DMS153 treated with DMSO at 0.1 percent for 48 hours (cell line): ENCODE measurements around the gene BMP8A.
"Not testable (repeated sequence)": the region's sequence is repeated elsewhere in the genome, so short reads cannot be mapped to it uniquely, and the experiment has no call there.

Experiments
- DNase-seq: peaks from one replicate; lab custom pipeline; 2025; ENCODE audit not compliant: unreplicated experiment; lab: John Stamatoyannopoulos, UW

BMP8A gene

DNA sequence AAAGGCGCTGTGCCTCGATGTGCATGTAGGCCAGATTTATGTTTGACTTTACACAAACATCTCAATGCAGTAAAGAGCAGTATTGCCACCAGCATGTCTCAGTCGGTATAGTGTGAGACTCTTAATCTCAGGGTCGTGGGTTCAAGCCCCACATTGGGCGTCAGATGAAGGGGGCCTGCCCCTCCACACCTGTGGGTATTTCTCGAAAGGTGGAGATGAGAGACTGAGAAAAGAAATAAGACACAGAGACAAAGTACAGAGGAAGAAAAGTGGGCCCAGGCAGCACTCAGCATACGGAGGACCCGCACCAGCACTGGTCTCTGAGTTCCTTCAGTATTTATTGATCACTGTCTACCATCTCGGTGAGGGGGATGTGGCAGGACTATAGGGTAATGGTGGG is 13.0 kb downstream of the BMP8A start:
- DNase-seq: not testable (repeated sequence)

DNA sequence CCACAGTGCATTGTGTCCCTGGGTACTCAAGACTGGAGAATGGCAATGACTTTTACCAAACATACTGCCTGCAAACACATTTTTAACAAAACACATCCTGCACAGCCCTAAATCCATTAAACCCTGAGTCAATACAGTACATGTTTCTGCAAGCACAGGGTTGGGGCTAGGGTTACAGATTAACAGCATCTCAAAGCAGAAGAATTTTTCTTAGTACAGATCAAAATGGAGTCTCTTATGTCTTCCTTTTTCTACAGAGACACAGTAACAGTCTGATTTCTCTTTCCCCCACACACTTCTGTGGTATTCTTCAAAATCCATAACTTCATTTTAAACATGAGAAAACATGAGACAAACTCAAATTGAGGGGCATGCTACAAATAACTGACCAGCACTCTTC is 13.9 kb downstream of the BMP8A start:
- no peak for DNase-seq

DNA sequence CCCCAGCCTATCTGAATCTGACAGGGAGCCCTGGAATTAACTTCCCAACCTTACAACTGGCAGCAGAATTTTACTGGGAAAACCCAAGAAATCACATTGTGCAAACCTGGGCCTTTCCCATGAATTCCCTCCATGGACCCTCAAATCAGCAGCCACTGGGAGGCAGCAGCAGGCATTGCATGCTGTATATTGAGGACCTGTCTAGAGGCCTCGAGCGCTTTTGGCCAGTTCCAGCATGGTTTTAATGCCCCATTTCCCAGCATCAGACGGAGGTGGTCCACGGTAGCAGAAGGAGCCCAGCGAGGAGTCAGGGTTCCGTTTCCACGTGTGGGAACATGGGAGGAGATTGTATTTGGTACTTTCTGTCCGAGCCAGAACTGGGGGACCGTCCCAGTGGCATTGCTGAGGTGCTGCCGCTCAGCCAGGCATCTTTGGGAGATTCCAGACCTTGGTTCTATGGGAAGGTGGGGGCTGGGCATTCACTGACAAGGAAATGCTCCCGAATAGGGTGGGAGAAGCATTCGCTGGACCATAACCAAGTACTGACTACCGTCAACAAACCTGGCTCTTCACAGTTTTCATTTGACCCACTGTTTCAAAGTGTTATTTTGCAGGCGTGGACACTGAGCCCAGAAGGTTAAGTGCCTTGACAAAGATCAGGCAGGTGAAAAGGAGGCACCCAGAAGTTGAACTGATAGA is 15.9 kb downstream of the BMP8A start:
- DNase-seq: no peak

DNA sequence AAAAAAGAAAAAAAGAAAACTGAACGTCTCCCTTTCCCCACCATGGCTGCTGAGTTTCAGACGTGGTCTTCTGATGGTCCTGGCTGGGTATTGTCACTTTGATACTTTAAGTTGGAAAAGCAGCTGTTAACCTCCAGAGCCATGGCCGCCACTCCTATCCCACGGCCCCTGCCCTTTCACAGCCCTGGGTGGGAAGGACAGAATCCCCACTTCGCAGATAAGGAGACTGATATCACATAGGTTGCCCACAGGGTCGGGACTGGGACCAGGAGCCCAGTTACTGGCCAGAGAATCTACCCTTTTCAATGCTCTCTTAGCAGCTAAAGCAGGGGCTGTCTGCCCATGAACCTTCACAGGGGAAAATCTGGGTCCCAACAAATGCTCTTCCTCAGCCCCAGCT is 16.8 kb downstream of the BMP8A start:
- DNase-seq: no peak

DNA sequence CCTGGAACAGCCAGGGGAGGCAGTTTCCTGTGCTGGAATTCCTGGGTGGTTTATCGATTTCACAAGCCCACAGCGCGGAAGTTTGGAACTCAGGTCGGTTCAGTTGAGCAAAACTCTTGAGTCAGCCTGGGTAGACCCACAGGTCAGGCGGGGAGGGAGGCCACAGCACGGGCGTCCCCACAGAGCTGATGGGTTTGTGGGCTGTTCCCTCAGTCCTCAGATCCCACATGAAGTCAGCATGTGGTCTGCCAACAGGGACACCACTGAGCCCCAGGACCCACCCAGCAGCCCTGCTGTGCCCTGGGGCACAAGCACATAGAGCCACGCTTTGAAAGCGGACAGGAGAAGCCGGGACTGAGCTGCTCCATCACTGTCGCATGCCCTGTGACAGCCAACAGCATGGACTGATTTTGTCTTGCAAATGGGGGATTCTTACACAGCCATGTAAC is 17.4 kb downstream of the BMP8A start:
- DNase-seq: no peak

- no peak for DNase-seq
Observed at GRCh38 chr1:39509360-39510009, 18.0 kb downstream of the BMP8A start.

DNA sequence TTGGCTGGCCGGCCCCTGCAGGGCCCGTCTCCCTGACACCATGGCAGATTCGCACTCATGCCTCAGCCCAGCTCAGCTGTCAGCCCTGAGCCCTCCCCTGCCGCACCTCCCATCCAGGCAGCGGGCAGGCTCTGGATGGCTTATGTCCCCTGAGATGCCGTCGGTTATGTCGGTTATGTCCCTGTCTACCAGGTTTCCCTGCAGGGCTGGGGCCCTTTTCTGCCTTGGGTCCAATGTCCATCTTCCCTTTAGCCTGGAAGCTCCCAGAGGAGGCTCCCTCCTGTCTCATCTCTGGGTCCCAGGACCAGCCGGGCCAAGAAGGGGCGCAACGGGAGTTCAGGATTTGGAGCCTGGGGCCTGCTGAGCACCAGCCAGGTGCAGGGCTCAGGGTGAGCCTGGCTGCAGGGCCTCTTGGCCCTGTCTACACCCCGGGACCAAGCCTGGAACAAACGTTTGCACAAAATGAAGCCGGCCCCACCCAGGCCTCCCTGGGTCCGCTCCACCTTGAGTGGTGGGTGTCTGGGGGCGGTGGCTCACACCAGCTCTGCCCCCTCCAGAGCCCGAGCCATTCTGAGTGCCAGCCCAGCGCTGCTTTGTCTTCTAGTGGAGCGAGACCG is 19.2 kb downstream of the BMP8A start:
- not testable (repeated sequence) for DNase-seq

DNA sequence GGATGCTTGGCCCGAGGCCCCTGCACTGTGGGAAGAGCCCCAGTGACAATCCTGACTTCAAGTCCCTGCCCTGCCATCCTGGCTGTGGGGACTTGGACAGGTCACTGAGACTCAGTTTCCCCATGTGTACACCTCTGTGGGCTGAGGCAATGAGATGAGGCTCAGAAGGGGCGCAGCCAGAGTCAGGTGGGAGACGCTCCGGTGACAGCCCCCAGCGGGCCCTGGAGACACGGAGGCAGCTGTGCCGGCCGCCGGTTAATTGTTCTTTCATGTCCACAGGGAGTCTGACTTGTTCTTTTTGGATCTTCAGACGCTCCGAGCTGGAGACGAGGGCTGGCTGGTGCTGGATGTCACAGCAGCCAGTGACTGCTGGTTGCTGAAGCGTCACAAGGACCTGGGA is 20.0 kb downstream of the BMP8A start:
- not testable (repeated sequence) for DNase-seq

DNA sequence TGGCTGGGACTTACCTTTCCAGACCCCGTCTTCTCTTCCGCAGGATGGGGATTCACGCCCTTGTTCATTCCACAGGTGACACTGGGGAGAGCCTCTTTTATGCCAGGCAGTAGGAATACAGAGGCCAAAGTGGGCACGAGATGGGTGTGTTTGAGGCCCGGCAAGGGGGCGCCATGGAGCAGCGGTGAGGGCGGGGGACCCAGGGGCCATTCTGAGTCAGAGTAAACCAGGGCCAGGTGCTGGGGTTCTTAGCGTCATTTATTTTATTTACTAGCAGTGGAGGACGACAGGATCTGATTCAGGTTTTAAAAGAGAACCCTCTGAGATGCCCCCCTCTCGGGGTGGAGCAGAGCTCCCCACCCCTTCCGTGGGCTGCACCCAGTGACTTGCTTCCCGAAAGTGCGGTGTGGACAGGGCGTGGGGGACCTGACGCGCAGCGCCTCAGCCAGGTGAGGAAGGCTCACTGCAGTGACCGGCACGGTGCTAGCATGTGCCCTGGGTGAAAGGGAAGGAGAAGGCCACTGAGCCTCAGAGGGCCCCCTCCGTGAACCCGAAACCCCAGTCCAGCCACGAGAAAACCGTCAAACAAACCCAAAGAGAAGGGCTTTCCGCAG is 20.9 kb downstream of the BMP8A start:
- DNase-seq: not testable (repeated sequence)

DNA sequence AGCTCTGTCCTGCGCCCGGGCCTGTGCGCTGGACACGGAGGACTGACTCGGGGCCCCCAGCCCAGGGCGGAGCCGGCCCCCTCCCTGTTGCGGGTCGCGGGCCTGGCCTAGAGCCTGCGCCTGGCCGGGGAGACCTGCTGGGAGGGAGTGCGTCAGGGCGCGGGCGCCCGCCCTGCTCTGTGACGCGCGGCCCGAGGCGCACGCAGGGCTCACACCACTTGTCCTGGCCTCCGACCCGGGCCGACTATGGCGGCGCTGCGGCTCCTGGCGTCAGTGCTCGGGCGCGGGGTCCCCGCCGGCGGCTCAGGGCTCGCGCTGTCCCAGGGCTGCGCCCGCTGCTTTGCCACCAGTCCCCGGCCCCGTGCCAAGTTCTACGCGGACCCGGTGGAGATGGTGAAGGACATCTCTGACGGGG is 23.3 kb downstream of the BMP8A start:
- not testable (repeated sequence) for DNase-seq

GRCh38 chr1:39515131-39516086 is 24.0 kb downstream of the BMP8A start:
- DNase-seq: not testable (repeated sequence)

GRCh38 chr1:39516841-39517240 is 25.4 kb downstream of the BMP8A start:
- not testable (repeated sequence) for DNase-seq

DNA sequence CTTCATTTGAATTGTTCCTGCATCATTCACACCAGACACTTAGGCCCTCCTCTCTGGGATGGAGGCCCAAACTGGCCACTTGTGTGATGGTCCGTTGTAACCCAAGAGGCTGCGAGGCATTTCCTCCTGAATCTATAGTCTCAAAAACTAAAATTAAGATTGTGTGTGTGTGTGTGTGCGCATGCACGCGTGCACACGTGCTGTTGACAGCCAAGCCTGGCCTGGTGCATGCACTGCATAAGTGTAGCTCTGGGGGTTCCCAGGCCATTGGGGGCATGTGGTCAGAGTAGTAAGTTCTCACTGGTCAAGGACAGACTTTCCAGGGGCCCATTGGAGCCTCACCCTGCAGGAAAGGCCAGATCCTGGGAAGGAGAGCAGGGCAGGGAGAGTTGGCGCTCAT is 26.5 kb downstream of the BMP8A start:
- DNase-seq: not testable (repeated sequence)

DNA sequence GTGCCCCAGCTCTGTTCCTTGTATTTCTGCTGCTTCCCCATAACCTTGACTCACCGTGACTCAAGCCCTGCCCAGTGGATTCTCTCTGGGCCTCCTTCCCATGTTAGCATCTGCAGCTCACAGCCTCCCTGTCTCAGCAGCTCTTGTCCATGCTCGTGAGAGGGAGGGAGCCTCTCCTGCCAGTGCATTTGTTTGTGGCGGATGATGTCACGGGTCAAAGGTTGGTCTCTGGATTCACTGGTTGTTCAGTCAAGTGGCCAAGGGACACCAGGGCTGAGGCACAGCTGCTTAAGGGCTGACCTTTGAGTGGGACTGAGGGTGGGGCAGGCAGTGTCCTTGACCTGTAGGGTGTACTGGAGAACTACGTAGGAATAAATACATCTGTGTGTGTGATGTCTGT is 27.9 kb downstream of the BMP8A start:
- not testable (repeated sequence) for DNase-seq

GRCh38 chr1:39522221-39522620 is 30.8 kb downstream of the BMP8A start:
- DNase-seq: not testable (repeated sequence)

GRCh38 chr1:39522661-39523567 is 31.5 kb downstream of the BMP8A start:
- DNase-seq: no peak

DNA sequence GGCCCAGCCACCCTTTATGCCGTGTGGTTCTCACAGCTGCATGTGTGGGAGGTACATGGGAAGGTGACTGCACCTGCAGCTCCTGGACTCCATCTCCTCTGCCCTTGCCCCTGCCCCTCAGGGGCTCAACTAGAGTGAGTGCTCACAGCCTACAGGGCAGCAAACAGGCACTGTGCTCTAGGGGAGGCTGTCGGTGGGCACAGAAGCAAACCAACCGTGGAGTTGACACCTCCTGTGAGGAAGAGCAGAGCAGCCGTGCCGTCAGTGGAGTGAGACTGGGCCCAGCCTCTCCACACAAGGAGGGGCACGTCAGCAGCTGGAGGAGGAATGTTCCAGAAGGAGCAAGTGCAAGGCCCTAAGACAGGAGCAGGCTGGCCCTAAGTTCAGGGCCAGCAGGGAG is 32.7 kb downstream of the BMP8A start:
- no peak for DNase-seq

- DNase-seq: no peak
Observed at GRCh38 chr1:39524591-39525365, 33.3 kb downstream of the BMP8A start.
